H9 (cell line): ENCODE measurements around the gene PABPN1. TPM values are rescaled to one million over a fixed set of nuclear protein-coding genes. Genes with fewer than 3 reads are reported as not detected.

Source experiments
- DNase-seq: peaks from one replicate; pipeline ENCODE4 v3.0.0-alpha.2; 2017
- H2AFZ ChIP-seq: one replicate; pipeline ENCODE4 v1.6.1; 2013; ENCODE audit warnings: mild to moderate bottlenecking, low read length, control low read depth, moderate library complexity
- H2AK5ac ChIP-seq: 2 replicates; pipeline ENCODE4 v1.6.1; 2013; ENCODE audit warnings: low read length, control low read depth, mixed read lengths; ENCODE audit not compliant: insufficient read length
- H2BK120ac ChIP-seq: one replicate; pipeline ENCODE4 v1.6.1; 2013; ENCODE audit warnings: low read depth, mild to moderate bottlenecking, low read length, control low read depth, inconsistent platforms; ENCODE audit not compliant: poor library complexity, severe bottlenecking
- H2BK12ac ChIP-seq: 2 replicates; pipeline ENCODE4 v1.6.1; 2013; ENCODE audit warnings: low read length, control low read depth, mixed read lengths, low read depth; ENCODE audit not compliant: insufficient read length
- H2BK15ac ChIP-seq: 2 replicates; pipeline ENCODE4 v1.6.1; 2013; ENCODE audit warnings: low read depth, low read length, control low read depth
- H2BK20ac ChIP-seq: one replicate; pipeline ENCODE4 v1.6.1; 2013; ENCODE audit warnings: low read depth, mild to moderate bottlenecking, low read length, control low read depth, inconsistent platforms; ENCODE audit not compliant: poor library complexity, severe bottlenecking
- H2BK5ac ChIP-seq: 2 replicates; pipeline ENCODE4 v1.6.1; 2013; ENCODE audit warnings: low read length, control low read depth, mixed read lengths; ENCODE audit not compliant: insufficient read length
- H3K14ac ChIP-seq: 2 replicates; pipeline ENCODE4 v1.6.1; 2013; ENCODE audit warnings: low read length, control low read depth; ENCODE audit not compliant: insufficient read depth
- H3K18ac ChIP-seq: 2 replicates; pipeline ENCODE4 v1.6.1; 2013; ENCODE audit warnings: low read depth, mild to moderate bottlenecking, mixed read lengths, low read length, control low read depth; ENCODE audit not compliant: insufficient read length
- H3K23ac ChIP-seq: 2 replicates; pipeline ENCODE4 v1.6.1; 2013; ENCODE audit warnings: low read length, control low read depth, mixed read lengths, low read depth; ENCODE audit not compliant: insufficient read length
- H3K23me2 ChIP-seq: 2 replicates; pipeline ENCODE4 v1.6.1; 2013; ENCODE audit warnings: low read depth, mild to moderate bottlenecking, mixed read lengths, low read length, control low read depth; ENCODE audit not compliant: insufficient read length, poor library complexity, severe bottlenecking
- H3K27ac ChIP-seq: 2 replicates; pipeline ENCODE4 v1.5.1; 2013; ENCODE audit warnings: low read length, control low read depth, mixed read lengths, low read depth; ENCODE audit not compliant: insufficient read length
- H3K27me3 ChIP-seq: 2 replicates; pipeline ENCODE4 v1.6.1; 2013; ENCODE audit warnings: low read length, control low read depth, inconsistent platforms; ENCODE audit not compliant: insufficient read depth
- H3K4ac ChIP-seq: 2 replicates; pipeline ENCODE4 v1.6.1; 2013; ENCODE audit warnings: low read depth, mild to moderate bottlenecking, control low read depth, inconsistent platforms, low read length, moderate library complexity
- H3K4me1 ChIP-seq: 2 replicates; pipeline ENCODE4 v1.6.1; 2013; ENCODE audit warnings: low read length, control low read depth, inconsistent platforms; ENCODE audit not compliant: insufficient read depth
- H3K4me2 ChIP-seq: 2 replicates; pipeline ENCODE4 v1.6.1; 2013; ENCODE audit warnings: low read length, control low read depth, mixed read lengths; ENCODE audit not compliant: insufficient read length, insufficient read depth
- H3K56ac ChIP-seq: 2 replicates; pipeline ENCODE4 v1.6.1; 2013; ENCODE audit warnings: low read depth, mild to moderate bottlenecking, mixed read lengths, low read length, control low read depth; ENCODE audit not compliant: insufficient read length
- H3K79me1 ChIP-seq: 2 replicates; pipeline ENCODE4 v1.6.1; 2013; ENCODE audit warnings: low read depth, mild to moderate bottlenecking, moderate library complexity, low read length, control low read depth, inconsistent platforms; ENCODE audit not compliant: insufficient read depth, poor library complexity, severe bottlenecking
- H3K79me2 ChIP-seq: 2 replicates; pipeline ENCODE4 v1.6.1; 2013; ENCODE audit warnings: low read length, control low read depth, inconsistent platforms; ENCODE audit not compliant: insufficient read depth
- H3K9ac ChIP-seq: 2 replicates; pipeline ENCODE4 v1.6.1; 2013; ENCODE audit warnings: low read length, control low read depth, mixed read lengths; ENCODE audit not compliant: insufficient read length; ENCODE audit errors: extremely low read depth
- H3K9me3 ChIP-seq: one replicate; pipeline ENCODE4 v1.6.1; 2013; ENCODE audit warnings: low read depth, low read length, inconsistent platforms; ENCODE audit not compliant: control insufficient read depth
- H3T11ph ChIP-seq: one replicate; pipeline ENCODE4 v1.6.1; 2013; ENCODE audit warnings: mild to moderate bottlenecking, low read length, control low read depth, inconsistent platforms
- H4K20me1 ChIP-seq: one replicate; pipeline ENCODE4 v1.6.1; 2013; ENCODE audit not compliant: control insufficient read depth, insufficient read length, insufficient read depth
- H4K5ac ChIP-seq: 2 replicates; pipeline ENCODE4 v1.6.1; 2013; ENCODE audit warnings: low read depth, mild to moderate bottlenecking, mixed read lengths, low read length, control low read depth; ENCODE audit not compliant: insufficient read length
- H4K8ac ChIP-seq: replicated peaks from 2 replicates; pipeline ENCODE4 v1.6.1; 2013; ENCODE audit warnings: low read length, control low read depth, mixed read lengths, low read depth; ENCODE audit not compliant: insufficient read length
- H4K91ac ChIP-seq: 2 replicates; pipeline ENCODE4 v1.6.1; 2013; ENCODE audit warnings: low read depth, mild to moderate bottlenecking, moderate library complexity, mixed read lengths, low read length, control low read depth; ENCODE audit not compliant: insufficient read length
- H3K27ac Mint-ChIP-seq, 3 experiments: 2 replicates in 2 of 3; 3 replicates in 1 of 3; pipeline ENCODE4 v1.8.0; 2020 to 2021; ENCODE audit warnings: mixed read lengths in 3 of 3, mild to moderate bottlenecking in 1 of 3, moderate library complexity in 1 of 3
- H3K27me3 Mint-ChIP-seq: 2 replicates; pipeline ENCODE4 v1.8.0; 2021; ENCODE audit warnings: low read depth, mild to moderate bottlenecking, moderate library complexity, mixed read lengths
- H3K36me3 Mint-ChIP-seq, 3 experiments: 2 replicates in 2 of 3; 3 replicates in 1 of 3; pipeline ENCODE4 v1.8.0; 2020 to 2021; ENCODE audit warnings: low read depth in 3 of 3, mixed read lengths in 3 of 3; ENCODE audit not compliant: insufficient read depth in 1 of 3
- H3K4me1 Mint-ChIP-seq, 2 experiments: 2 replicates each; pipeline ENCODE4 v1.8.0; 2020; ENCODE audit warnings: mixed read lengths in 2 of 2
- H3K4me3 Mint-ChIP-seq, 2 experiments: 2 replicates in 1 of 2; 3 replicates in 1 of 2; pipeline ENCODE4 v1.8.0; 2020 to 2021; ENCODE audit warnings: mild to moderate bottlenecking in 2 of 2, mixed read lengths in 2 of 2, moderate library complexity in 1 of 2
- H3K9me3 Mint-ChIP-seq, 2 experiments: 2 replicates in 1 of 2; 3 replicates in 1 of 2; pipeline ENCODE4 v1.8.0; 2020; ENCODE audit warnings: mild to moderate bottlenecking in 2 of 2, mixed read lengths in 2 of 2, moderate library complexity in 1 of 2
- WGBS: extraction: QIAGEN DNeasy Blood & Tissue Kit; methylation state at CpG from one replicate; pipeline ENCODE4 v1.1.7; 2013; ENCODE audit warnings: missing lambda C conversion rate, low lambda C conversion rate, mixed read lengths; ENCODE audit not compliant: insufficient read length; ENCODE audit errors: extremely low coverage; 5-methylcytosine and 5-hydroxymethylcytosine counted together
- total RNA-seq: library from RNA; stranded (reverse); gene quantifications from 2 replicates; pipeline ENCODE4 v1.2.1, GENCODE V29; 2021
- TF ChIP-seq, protein P1 (sequence below): fragments of 200-600 bp; sonication (generic); conservative IDR thresholded peaks from 3 replicates; pipeline ENCODE4 v1.8.0; 2021; ENCODE audit warnings: antibody characterized with exemption, mild to moderate bottlenecking

PABPN1 gene
- total RNA-seq, 1 experiment from 2014 or later: 333 TPM

DNA sequence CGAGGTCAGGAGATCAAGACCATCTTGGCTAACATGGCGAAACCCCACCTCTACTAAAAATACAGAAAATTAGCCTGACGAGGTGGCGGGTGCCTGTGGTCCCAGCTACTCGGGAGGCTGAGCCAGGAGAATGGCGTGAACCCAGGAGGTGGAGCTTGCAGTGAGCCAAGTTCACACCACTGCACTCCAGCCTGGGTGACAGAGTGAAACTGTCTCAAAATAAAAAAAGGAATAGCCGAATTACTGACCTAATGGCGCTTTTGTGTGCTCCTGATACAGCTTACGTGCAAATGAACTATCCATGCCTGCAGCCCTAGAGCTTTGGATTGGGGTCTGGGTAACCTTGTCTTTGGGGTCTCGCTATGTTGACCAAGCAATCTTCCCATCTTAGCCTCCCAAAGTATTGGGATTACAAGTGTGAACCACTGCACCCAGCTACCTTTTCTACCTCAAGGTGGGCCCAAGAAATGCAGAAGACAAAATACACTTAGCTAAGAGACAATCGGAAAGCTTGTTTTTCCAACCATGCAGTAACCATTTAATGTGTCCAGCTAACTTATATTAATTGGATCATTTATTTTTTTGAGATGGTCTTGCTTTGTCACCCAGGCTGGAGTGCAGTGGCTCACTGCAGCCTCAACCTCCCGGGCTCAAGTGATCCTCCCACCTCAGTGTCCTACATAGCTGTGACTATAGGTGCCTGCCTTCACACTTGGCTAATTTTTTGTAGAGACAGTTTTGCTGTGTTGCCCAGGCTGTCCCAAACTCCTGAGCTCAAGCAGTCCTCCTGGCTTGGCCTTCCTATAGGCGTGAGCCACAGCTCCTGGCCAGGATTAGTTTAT, 5.5 kb downstream of the PABPN1 start:
- no CpG with 5 or more reads among the region's 13 CpGs for WGBS
- H4K20me1 ChIP-seq: no peaks in the 10 kb centered on the region
- peaks cover 4% of the 10 kb centered on the region for H3K79me1 ChIP-seq
- no peak overlapping the region for H2BK5ac ChIP-seq
- no peak overlapping the region for H4K5ac ChIP-seq
- no peak overlapping the region for H3K4me2 ChIP-seq
- H3K4ac ChIP-seq: no peak overlapping the region
- H3K9ac ChIP-seq: no peak overlapping the region
- peaks cover 29 to 45% (median 41%) of the 10 kb centered on the region in 3 experiments for H3K36me3 Mint-ChIP-seq
- H3K27me3 ChIP-seq: no peaks in the 10 kb centered on the region
- H3K4me1 Mint-ChIP-seq: peaks cover 9 to 15% of the 10 kb centered on the region in 2 experiments
- no peak overlapping the region for H3K14ac ChIP-seq
- no peak overlapping the region for H2AK5ac ChIP-seq
- no peak overlapping the region for H4K91ac ChIP-seq
- DNase-seq: no peak
- no peak overlapping the region for H3T11ph ChIP-seq
- H4K8ac ChIP-seq: no peak overlapping the region
- peaks cover 8% of the 10 kb centered on the region for H3K23me2 ChIP-seq
- H3K79me2 ChIP-seq: peaks cover 10% of the 10 kb centered on the region; the same call in 1 of the 2 replicates
- H3K9me3 Mint-ChIP-seq: no peaks in the 10 kb centered on the region; a peak in 1 of 5 replicates
- H3K27ac Mint-ChIP-seq: peak overlapping the region in 1 of 3 experiments; percentile 58; a peak in 2 of 7 replicates
- no peak overlapping the region for H2BK120ac ChIP-seq
- H2BK12ac ChIP-seq: no peak overlapping the region
- no peak overlapping the region for H3K27ac ChIP-seq
- H3K23ac ChIP-seq: no peak overlapping the region
- no peak overlapping the region for H3K56ac ChIP-seq
- no peak overlapping the region for H2AFZ ChIP-seq
- H3K9me3 ChIP-seq: no peaks in the 10 kb centered on the region
- TF ChIP-seq, protein P1, sequence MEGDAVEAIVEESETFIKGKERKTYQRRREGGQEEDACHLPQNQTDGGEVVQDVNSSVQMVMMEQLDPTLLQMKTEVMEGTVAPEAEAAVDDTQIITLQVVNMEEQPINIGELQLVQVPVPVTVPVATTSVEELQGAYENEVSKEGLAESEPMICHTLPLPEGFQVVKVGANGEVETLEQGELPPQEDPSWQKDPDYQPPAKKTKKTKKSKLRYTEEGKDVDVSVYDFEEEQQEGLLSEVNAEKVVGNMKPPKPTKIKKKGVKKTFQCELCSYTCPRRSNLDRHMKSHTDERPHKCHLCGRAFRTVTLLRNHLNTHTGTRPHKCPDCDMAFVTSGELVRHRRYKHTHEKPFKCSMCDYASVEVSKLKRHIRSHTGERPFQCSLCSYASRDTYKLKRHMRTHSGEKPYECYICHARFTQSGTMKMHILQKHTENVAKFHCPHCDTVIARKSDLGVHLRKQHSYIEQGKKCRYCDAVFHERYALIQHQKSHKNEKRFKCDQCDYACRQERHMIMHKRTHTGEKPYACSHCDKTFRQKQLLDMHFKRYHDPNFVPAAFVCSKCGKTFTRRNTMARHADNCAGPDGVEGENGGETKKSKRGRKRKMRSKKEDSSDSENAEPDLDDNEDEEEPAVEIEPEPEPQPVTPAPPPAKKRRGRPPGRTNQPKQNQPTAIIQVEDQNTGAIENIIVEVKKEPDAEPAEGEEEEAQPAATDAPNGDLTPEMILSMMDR: no peak
- H3K4me3 Mint-ChIP-seq: no peak overlapping the region
- peaks cover 2% of the 10 kb centered on the region; the same call in 1 of the 2 replicates for H3K27me3 Mint-ChIP-seq
- H2BK20ac ChIP-seq: no peak overlapping the region
- peaks cover 3% of the 10 kb centered on the region; the same call in 1 of the 2 replicates for H3K4me1 ChIP-seq
- H2BK15ac ChIP-seq: no peak overlapping the region
- no peak overlapping the region for H3K18ac ChIP-seq
